Measurements from ENCODE around the gene NSG2.
"Not testable (repeated sequence)": the region's sequence is repeated elsewhere in the genome, so short reads cannot be mapped to it uniquely, and the experiment has no call there.

NSG2 gene

GRCh38 chr5:174139623-174140022 lies 94.1 kb downstream of the NSG2 start:
- no peak overlapping the region for H3K4me3 ChIP-seq (ENCODE audit: low read depth, low read length)
- TF ChIP-seq CTCF (IDR thresholded peaks at IDR 0.05; ENCODE audit: insufficient read depth, low read length, missing control alignments) = no peak
- ChIA-PET CTCF (interaction anchor here (0.7 kb wide), 1 partner anchor 18 kb away, joined by 3 read pairs; no protein-coding TSS in a partner anchor), POLR2A (no interaction called here)
- no peak for DNase-seq (ENCODE audit: low read depth, low spot score)

- no peak overlapping the region for H3K4me3 ChIP-seq (ENCODE audit: low read depth, low read length)
- no peak for TF ChIP-seq CTCF (IDR thresholded peaks at IDR 0.05; ENCODE audit: insufficient read depth, low read length, missing control alignments)
- ChIA-PET CTCF (no interaction called here), POLR2A (no interaction called here)
- no peak for DNase-seq (ENCODE audit: low read depth, low spot score)
These were observed 95.0 kb downstream of the NSG2 start for GRCh38 chr5:174140452-174141020.

GRCh38 chr5:174141398-174141797 lies 95.9 kb downstream of the NSG2 start:
- DNase-seq (ENCODE audit: low read depth, low spot score) = no peak
- ChIA-PET CTCF (no interaction called here), POLR2A (no interaction called here)
- no peak overlapping the region for H3K4me3 ChIP-seq (ENCODE audit: low read depth, low read length)
- TF ChIP-seq CTCF (IDR thresholded peaks at IDR 0.05; ENCODE audit: insufficient read depth, low read length, missing control alignments) = no peak

GRCh38 chr5:174145091-174145490 lies 99.6 kb downstream of the NSG2 start:
- POLR2A ChIA-PET = no interaction called here
- no peak overlapping the region for H3K4me3 ChIP-seq (ENCODE audit: low read depth, low read length)
- CTCF ChIA-PET = no interaction called here
- no peak for DNase-seq (ENCODE audit: low read depth, low spot score)
- no peak for TF ChIP-seq CTCF (IDR thresholded peaks at IDR 0.05; ENCODE audit: insufficient read depth, low read length, missing control alignments)

GRCh38 chr5:174145821-174146220 lies 100.3 kb downstream of the NSG2 start:
- no peak for TF ChIP-seq CTCF (IDR thresholded peaks at IDR 0.05; ENCODE audit: insufficient read depth, low read length, missing control alignments)
- no peak overlapping the region for H3K4me3 ChIP-seq (ENCODE audit: low read depth, low read length)
- no peak for DNase-seq (ENCODE audit: low read depth, low spot score)
- CTCF ChIA-PET = no interaction called here
- POLR2A ChIA-PET = no interaction called here

- ChIA-PET CTCF (no interaction called here), POLR2A (no interaction called here)
- no peak overlapping the region for H3K4me3 ChIP-seq (ENCODE audit: low read depth, low read length)
- TF ChIP-seq CTCF (IDR thresholded peaks at IDR 0.05; ENCODE audit: insufficient read depth, low read length, missing control alignments) = no peak
- no peak for DNase-seq (ENCODE audit: low read depth, low spot score)
These were observed 101.0 kb downstream of the NSG2 start for GRCh38 chr5:174146556-174146955.

GRCh38 chr5:174147012-174147411 lies 101.5 kb downstream of the NSG2 start:
- H3K4me3 ChIP-seq (ENCODE audit: low read depth, low read length); DNase-seq (ENCODE audit: low read depth, low spot score); POLR2A ChIA-PET; CTCF ChIA-PET: not testable (repeated sequence)

All from AG04449 (cell line).